Activated CD4-positive, alpha-beta T cell treated with anti-CD3 and anti-CD28 coated beads, Interleukin-2, amount 50 U/mL, for 4 hours (primary cell): ENCODE measurements around the gene WDR12.
A peak's percentile ranks its signal among the peaks of the same experiment; 100 is the strongest.
"Not testable (repeated sequence)": the region's sequence is repeated elsewhere in the genome, so short reads cannot be mapped to it uniquely, and the experiment has no call there.

Experiments
- DNase-seq, 2 experiments: peaks; one replicate each; pipeline ENCODE4 v3.0.0-alpha.2; 2020

WDR12 gene

DNA sequence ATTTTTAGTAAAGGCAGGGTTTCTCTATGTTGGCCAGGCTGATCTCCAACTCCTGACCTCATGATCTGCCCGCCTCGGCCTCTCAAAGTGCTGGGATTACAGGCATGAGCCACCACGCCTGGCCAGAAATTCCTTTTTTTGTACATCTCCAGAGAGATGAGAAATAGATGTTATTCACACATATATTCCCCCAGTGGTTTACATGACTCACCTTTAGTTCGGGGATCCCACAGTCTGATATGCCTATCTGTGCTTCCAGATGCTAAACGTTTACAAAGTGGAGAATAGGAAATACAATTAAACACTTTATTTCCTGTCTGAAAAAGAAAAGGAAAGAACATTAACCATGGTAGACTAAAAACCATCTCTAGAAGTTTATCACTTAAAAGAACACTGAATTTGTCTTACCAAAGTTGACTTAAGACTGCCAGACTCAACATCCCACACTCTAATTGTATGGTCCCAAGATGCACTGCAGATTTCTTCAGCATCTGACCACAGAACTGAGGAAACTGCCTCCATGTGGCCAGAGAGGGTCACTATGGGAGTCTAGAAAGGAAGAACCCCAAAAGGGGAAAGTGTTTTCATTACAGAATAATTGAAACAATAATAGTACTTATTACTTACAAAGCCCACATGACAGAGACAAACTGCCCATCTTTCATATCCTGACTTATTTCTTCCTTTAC is 27.3 kb downstream of the WDR12 start:
- DNase-seq: no peak

DNA sequence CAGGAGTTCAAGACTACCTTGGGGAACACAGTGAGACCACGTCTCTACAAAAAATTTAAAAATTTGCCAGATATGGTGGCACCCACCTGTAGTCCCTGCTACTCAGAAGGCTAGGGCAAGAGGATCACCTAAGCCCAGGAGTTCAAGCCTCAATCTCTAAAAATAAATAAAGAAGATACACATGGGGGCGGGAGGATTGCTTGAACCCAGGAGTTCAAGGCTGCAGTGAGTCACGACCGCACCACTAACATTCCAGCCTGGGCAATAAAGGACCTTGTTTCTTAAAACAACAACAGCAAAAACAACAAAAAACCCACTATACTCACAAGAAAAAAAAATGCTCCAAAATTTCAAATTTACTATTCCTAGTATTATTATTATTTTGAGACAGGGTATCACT is 29.9 kb downstream of the WDR12 start:
- DNase-seq: no peak

DNA sequence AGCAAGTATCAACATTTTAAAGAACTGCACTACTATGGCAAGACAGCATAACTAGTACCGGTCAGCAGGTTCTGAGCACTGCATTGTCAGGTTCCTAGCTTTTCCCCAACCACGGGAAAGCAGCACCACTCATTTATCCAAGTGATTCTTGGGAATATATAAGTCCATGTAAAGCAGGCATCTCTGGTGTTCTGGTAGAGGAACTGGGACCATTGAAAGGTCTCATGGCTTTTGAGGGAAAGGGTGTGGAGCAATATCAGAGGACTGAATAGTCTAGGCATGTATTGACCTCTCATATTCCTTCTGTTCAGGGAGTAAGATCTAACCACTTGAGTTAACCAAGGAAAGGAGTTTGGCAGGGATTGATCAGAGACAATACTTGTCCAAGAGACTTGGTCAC is 33.8 kb downstream of the WDR12 start:
- DNase-seq: no peak

DNA sequence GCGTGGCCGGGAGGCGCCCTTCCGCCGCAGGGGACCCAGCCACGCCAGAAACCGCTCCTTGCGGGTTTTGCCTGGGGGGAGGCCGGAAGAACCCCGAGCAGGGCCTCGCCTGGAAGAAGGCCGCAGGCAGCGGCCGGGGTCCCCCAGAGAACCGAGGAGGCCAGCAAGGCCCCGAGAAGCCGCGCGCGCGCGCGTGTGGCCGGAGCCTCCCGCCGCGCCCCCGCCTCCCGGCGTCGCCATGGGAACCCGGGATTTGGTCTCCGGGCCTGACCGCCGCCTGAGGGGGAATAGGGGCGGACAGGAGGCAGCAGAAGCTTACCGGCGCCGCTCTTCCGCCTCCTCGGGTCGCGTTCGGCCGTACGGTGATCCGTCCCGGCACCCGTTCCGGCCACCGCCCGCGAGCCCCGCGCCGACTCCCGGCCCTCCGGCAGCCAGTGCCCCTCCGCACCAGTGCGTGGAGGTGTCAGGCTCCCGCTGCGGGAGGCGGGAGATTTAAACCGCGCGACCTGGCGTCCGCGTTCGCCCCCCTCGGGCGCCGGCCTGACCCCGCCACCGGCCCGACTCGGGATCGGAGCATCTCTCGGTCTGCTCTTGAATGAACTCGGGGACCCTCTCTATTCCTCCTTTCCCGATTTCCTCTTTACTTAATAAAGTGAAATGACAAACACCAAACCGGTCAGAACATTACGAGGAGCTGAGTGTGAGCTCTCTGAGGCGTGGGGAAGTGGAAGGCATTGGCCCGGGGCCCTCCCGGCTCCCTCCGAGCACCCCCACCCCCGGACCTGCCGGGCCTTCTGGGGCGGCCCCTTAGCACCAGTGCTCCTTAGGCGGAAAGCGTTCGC is 40.0 kb downstream of the WDR12 start, which contains the start of gene ICA1L:
Gene ICA1L (minus strand): TSS at position 467 of the 842 bp plus-strand sequence. CDS start 42,757 bp downstream, outside the sequence.
- peak; percentile 5 to 12 for DNase-seq

DNA sequence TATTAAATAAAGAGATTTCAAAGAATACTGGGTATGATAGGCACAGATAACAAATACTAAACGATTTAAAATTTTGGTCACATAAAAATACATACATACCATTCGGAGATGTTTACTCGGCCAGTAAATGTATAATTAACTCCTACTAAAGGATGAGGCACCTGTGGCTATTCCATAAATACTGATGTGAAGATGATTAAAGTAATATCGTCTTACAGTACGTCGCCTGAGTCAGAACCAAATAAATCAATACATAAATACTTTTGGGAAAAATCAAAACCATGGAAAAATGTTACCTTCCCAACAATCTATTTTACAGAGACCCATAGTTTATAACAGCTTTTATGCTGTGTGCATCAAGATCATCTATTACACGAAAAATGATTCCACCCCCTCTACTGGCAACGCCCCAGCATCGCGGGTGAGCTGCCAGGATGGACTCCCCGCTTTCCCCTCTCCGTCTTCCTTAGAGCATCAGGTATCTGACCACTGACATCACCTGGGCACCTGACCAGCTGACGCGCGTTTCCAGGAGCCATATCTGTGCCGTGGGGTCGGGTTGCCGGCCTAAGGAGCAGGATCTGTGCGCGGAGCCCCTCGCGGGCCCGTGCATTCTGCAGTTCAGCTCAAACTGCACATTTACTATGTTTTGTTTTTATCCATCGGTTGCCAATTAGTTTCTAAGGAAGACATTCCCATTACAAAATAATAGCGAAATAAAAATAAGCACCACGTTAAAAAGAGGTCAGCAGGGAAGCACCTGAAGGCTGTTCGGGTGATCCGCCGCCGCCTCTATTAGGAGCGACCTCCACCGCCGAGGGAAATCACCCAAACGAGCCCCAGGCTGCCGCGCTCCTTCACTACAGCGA is 40.8 kb downstream of the WDR12 start:
- DNase-seq: peak; percentile 49 to 51

DNA sequence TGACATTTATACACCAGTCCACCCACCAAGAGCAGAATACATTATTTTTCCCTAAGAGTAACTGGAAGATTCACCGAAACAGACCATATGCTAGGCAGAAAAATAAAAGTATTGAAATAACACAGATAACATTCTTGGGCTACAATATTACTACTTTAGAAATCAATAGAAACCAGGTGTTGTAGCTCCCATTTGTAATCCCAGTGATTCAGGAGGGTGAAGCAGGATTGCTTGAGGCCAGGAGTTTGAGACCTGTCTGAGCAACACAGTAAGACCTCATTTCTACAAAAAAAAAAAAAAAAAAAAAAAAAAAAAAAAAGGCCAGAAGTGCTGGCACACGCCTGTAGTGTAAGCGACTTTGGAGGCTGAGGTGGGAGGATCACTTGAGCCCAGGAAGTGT is 49.5 kb downstream of the WDR12 start:
- DNase-seq: no peak

DNA sequence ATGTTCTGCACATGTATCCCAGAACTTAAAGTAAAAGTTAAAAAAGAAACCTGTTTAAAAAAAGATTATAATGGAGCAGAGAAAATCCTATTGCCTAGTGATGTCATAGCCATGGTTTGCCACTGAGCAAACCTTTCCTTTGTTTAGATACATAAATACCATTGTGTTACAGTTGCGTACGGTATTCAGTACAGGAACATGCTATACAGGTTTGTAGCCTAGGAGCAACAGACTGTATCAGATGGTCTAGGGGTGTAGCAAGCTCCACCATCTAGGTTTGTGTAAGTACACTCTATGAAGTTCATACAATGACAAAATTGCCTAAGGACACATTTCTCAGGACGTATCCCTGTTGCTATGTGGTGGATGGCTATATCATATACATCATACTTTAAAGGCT is 52.9 kb downstream of the WDR12 start:
- DNase-seq: no peak

DNA sequence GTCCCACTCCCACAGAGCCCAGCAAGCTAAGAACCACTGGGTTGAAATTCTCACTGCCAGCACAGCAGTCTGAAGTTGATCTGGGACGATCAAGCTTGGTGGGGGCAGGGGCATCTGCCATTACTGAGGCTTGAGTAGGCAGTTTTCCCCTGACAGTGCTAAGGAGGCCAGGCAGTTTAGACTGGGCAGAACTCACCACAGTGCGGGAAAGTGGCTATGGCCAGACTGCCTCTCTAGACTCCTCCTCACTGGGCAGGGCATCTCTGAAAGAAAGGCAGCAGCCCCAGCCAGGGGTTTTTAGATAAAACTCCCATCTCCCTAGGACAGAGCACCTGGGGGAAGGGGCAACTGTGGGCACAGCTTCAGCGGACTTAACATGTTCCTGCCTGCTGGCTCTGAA is 62.1 kb downstream of the WDR12 start:
- not testable (repeated sequence) for DNase-seq

DNA sequence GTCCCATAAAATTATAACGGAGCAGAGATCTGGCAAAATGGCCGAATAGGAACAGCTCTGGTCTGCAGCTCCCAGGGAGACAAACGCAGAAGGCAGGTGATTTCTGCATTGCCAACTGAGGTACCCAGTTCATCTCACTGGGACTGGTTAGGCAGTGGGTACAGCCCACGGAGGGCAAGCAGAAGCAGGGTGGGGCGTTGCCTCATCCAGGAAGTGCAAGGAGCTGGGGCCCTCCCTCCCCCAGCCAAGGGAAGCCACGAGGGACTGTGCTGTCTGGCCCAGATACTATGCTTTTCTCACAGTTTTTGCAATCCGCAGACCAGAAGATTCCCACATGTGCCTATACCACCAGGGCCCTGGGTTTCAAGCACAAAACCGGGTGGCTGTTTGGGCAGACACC is 62.7 kb downstream of the WDR12 start:
- DNase-seq: no peak

DNA sequence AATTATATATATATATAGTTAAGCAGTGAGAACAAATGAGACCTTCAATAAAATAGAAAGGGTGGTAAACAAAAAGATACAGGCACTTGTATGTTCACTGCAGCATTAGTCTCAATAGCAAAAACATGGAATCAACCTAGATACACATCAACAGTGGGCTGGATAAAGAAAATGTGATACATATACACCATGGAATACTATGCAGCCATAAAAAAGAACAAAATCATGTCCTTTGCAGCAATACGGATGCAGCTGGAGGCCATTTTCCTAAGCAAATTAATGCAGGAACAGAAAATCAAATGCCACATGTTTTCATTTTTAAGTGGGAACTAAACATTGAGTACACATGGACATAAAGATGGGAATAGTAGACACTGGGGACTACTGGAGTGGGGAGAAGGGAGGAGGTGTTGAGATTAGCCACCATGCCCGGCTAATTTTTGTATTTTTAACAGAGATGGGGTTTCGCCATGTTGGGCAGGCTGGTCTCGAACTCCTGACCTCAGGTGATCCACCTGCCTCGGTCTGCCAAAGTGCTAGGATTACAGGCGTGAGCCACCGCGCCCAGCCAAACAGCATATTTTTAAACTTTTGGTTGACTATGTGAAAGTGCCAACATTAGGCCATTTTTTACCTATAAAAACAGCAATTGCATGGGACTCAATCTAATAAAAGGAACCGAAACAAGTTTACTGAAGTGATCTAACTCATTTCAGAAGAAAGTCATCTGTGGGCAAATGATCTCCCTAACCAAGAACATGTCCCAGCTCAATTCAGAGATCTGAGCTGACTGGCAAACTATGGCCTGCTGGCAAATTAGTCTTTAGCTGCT is 63.6 kb downstream of the WDR12 start:
- no peak for DNase-seq

DNA sequence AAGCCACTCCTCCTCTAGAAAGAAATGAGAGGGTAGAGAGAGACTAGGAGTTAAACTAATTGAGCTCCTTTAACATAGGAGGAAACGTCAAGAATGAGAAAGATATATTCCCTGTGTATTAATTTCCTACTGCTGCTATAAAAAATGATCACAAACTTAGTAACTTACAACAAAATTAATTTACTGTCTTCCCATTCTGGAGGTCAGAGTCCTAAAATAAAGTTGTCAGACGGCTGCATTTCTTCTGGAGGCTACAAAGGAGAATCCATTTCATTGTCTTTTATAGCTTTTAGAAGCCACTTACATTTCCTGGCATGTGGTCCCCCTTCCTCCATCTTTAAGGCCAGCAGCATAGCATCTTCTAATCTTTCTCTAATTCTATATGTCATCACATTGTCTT is 66.8 kb downstream of the WDR12 start:
- DNase-seq: no peak

DNA sequence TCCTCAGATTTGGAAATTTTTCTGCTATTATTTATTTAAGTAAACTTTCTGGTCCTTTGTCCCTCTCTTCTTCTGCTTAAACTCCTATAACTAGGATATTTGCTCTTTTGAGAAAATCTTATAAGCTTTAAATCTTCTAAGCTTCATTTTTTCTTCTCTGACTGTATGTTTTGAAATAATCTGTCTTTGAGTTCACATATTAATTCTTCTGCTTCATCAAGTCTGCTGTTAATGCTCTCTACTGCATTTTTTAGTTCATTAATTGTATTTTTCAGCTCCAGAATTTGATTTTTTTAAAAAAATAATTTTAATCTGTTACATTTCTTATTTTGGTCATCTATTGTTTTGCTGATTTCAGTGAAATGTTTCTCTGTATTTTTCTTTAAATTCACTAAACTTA is 68.8 kb downstream of the WDR12 start:
- DNase-seq: no peak

DNA sequence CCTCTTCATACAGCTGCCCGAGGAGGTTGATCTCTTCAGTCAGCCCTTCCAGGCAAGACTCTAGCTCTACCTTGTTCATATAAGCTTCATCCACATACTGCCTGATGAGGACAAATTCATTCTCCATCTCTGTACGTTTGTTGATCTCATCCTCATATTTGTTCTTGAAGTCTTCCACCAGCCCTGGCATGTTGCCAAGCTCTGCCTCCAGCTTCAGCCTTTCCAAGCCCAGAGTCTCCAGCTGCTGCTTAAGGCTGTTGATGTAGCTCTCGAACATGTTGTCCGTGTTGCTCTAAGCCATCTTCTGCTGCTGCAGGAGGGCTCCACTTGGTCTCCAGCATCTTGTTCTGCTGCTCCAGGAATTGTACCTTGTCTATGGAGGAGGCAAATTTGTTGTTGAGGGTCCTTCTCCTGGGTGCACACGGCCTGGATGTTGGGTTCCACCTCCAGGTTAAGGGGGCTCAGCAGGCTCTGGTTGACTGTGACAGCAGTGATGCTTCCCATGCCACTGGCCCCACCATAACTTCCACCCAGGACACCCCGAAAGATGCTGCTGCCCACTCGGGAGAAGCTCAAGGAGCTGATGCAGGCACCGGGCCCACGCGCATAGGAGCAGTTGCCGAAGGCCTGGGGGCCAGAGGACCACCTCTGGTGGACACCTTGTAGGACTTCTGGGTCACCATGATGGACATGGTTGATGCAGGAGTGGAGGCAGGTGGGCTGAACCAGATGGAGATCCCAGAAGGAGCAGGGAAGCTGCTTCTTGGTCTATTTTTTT is 70.2 kb downstream of the WDR12 start:
- DNase-seq: no peak

DNA sequence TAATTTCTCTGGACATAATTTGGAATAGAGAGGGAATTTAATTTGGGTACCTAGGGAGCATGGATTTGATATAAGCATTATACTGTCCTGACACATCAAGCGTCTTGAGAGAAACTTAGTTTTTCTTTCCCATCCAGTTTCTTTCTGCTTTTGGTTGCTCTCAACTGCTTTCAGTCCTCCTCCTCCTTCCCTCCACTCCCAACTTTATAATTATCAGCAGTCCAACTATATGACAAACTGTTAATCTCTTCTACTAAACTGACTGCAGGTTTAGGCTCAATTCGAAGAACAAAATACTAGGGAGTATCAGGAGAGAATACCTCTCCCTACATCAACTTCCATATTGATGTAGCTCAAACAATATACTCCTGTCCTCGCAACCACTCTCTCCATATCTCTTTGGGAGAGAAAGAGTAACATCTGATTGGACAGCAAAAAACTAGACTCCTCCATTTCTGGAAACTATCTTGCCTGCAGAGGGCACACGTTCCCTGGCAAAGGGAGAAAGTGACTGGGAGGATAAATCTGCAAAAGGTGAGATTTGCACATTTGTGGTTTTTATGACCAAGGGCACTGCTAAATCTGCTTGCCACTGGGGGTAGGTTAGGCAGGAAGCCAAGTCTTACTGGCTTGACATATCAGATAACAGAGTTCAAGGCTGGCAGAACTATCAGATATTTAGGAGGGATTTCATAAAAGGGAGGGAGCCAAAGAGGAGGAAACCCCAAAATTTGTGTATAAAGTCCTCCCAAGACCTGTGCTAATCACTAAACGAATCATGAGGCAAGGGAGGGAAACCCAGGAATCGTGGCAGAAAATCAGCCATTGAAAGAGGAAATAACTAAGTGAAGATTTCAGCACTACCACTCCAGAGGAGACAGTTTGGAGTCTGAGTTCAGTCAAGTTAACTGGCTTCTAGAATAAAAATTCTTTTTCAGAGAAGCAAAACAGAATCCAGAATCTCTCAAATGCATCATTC is 79.9 kb downstream of the WDR12 start:
- peak; percentile 22 to 25 for DNase-seq

DNA sequence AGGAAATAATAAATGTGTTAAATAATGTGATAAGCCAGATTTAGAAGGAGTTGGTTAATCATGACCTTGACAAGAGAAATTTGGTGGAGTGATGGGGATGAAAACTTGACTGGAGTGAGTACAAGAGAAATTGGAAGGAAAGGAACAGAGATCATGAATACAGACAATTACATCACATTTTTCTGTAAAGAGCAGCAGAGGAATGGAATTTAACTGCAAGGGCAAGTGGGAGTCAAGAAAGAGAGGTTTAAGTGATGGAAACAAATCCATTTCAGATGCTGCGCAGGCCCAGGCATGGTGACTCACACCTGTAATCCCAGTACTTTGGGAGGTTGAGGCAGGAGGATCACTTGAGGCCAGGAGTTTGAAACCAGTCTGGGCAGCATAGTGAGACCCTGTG is 86.6 kb downstream of the WDR12 start:
- no peak for DNase-seq
